Kidney epithelial cell (primary cell): ENCODE results near the gene SUCLA2. TPM values are rescaled to one million over a fixed set of nuclear protein-coding genes. Genes with fewer than 3 reads are reported as not detected.
A peak's percentile ranks its signal among the peaks of the same experiment; 100 is the strongest.

Experiments used
- DNase-seq: peaks from one replicate; pipeline ENCODE4 v3.0.0-alpha.2; 2010; ENCODE audit warnings: low read depth
- H3K27me3 ChIP-seq: 2 replicates; pipeline ENCODE4 v1.6.0; 2011; ENCODE audit warnings: low read length; ENCODE audit not compliant: control insufficient read depth, insufficient read depth
- H3K36me3 ChIP-seq: 2 replicates; pipeline ENCODE4 v1.5.1; 2011; ENCODE audit warnings: low read length; ENCODE audit not compliant: control insufficient read depth, insufficient read depth
- H3K4me3 ChIP-seq: 2 replicates; pipeline ENCODE4 v1.5.1; 2011; ENCODE audit warnings: low read depth, mild to moderate bottlenecking, control low read depth, low read length
- CTCF ChIP-seq: IDR thresholded peaks from 2 replicates; pipeline ENCODE4 v1.5.1; 2011; ENCODE audit warnings: mild to moderate bottlenecking, moderate library complexity, low read length, control low read depth, inconsistent platforms; ENCODE audit not compliant: insufficient read depth, poor library complexity, severe bottlenecking
- total RNA-seq: library from RNA; depleted of rRNA; stranded (reverse); fragments of >200 nt; gene quantifications from 2 replicates; pipeline ENCODE4 v1.2.3, GENCODE V29; 2015

SUCLA2 gene
- 32.7 and 36.8 TPM in 2 replicates for total RNA-seq

- Histone ChIP-seq H3K4me3 (peak within 1 kb of the TSS; percentile 88), H3K36me3 (no peaks in the 10 kb centered on the region), H3K27me3 (no peaks in the 10 kb centered on the region)
- DNase-seq, result peak; percentile 59
- peak; percentile 6 for TF ChIP-seq CTCF
Observed at GRCh38 chr13:48001114-48001881, at the start of gene SUCLA2. TSS of gene SUCLA2 (minus strand) at chr13:48001273. CDS start at chr13:48001269, 4 bp downstream.

GRCh38 chr13:48050550-48050949 is 49.5 kb upstream of the SUCLA2 start:
- Histone ChIP-seq H3K4me3 (no peak overlapping the region), H3K36me3 (peaks cover 1% of the 10 kb centered on the region), H3K27me3 (no peaks in the 10 kb centered on the region)
- no peak for DNase-seq
- TF ChIP-seq CTCF, result no peak

- H3K4me3 ChIP-seq, result no peak overlapping the region
- H3K36me3 ChIP-seq, result no peaks in the 10 kb centered on the region
- no peak for DNase-seq
- no peaks in the 10 kb centered on the region for H3K27me3 ChIP-seq
- TF ChIP-seq CTCF, result no peak
Observed at GRCh38 chr13:48043789-48044503, 42.9 kb upstream of the SUCLA2 start.

GRCh38 chr13:48042894-48043293 is 41.8 kb upstream of the SUCLA2 start:
- no peak overlapping the region for H3K4me3 ChIP-seq
- DNase-seq, result no peak
- H3K27me3 ChIP-seq, result no peaks in the 10 kb centered on the region
- H3K36me3 ChIP-seq, result no peaks in the 10 kb centered on the region
- TF ChIP-seq CTCF, result no peak

GRCh38 chr13:48040896-48041295 is 39.8 kb upstream of the SUCLA2 start:
- Histone ChIP-seq H3K36me3 (no peaks in the 10 kb centered on the region), H3K4me3 (no peak overlapping the region), H3K27me3 (no peaks in the 10 kb centered on the region)
- TF ChIP-seq CTCF, result no peak
- no peak for DNase-seq

GRCh38 chr13:48040049-48040448 is 39.0 kb upstream of the SUCLA2 start:
- Histone ChIP-seq H3K4me3 (no peak overlapping the region), H3K36me3 (no peaks in the 10 kb centered on the region), H3K27me3 (no peaks in the 10 kb centered on the region)
- no peak for TF ChIP-seq CTCF
- no peak for DNase-seq
